HepG2 (cell line): ENCODE results near the gene FCHO1. TPM values are rescaled to one million over a fixed set of nuclear protein-coding genes. Genes with fewer than 3 reads are reported as not detected.

Experiments used
- CEBPG ChIP-seq: IDR thresholded peaks from 2 replicates; pipeline ENCODE4 v1.6.1; 2016
- ETV5 ChIP-seq: IDR thresholded peaks from 2 replicates; pipeline ENCODE4 v1.6.1; 2018; ENCODE audit warnings: missing biosample characterization, missing genetic modification reagents, inconsistent platforms, borderline replicate concordance
- NFKB2 ChIP-seq: sonication (generic); formaldehyde crosslinking; IDR thresholded peaks from 2 replicates; pipeline ENCODE4 v1.4.0; 2020; ENCODE audit warnings: missing genetic modification reagents, borderline replicate concordance
- RELA ChIP-seq: sonication (generic); formaldehyde crosslinking; IDR thresholded peaks from 2 replicates; pipeline ENCODE4 v1.4.0; 2020; ENCODE audit warnings: missing genetic modification reagents
- SIN3B ChIP-seq: fragments of 150-350 bp; IDR thresholded peaks from 2 replicates; pipeline ENCODE4 v1.6.1; 2014; ENCODE audit warnings: low read length
- WIZ ChIP-seq: sonication (generic); formaldehyde crosslinking; IDR thresholded peaks from 2 replicates; pipeline ENCODE4 v1.5.1; 2020; ENCODE audit warnings: mild to moderate bottlenecking, missing genetic modification reagents
- ZNF263 ChIP-seq: sonication (generic); formaldehyde crosslinking; IDR thresholded peaks from 2 replicates; pipeline ENCODE4 v1.4.0; 2020; ENCODE audit warnings: missing genetic modification reagents
- ZNF878 ChIP-seq: sonication (generic); formaldehyde crosslinking; IDR thresholded peaks from 2 replicates; pipeline ENCODE4 v1.8.1; 2023; ENCODE audit warnings: mild to moderate bottlenecking, missing genetic modification reagents, moderate library complexity
- ZNF879 ChIP-seq: sonication (generic); formaldehyde crosslinking; IDR thresholded peaks from 2 replicates; pipeline ENCODE4 v1.8.1; 2023; ENCODE audit warnings: missing genetic modification reagents
- ZSCAN20 ChIP-seq: sonication (generic); formaldehyde crosslinking; IDR thresholded peaks from 2 replicates; pipeline ENCODE4 v1.4.0; 2020; ENCODE audit warnings: missing genetic modification reagents, mild to moderate bottlenecking, borderline replicate concordance
- polyA plus RNA-seq, 8 experiments: library from polyadenylated mRNA; depleted of rRNA in 3 of 8; stranded (reverse) in 7 of 8; unstranded in 1 of 8; fragments of >200 nt; fragmentation: Illumina TruSeq in 4 of 8; extraction: Trizol in 4 of 8; gene quantifications; 2 replicates each; pipeline versions ENCODE4 v1.2.1 to v1.2.3, GENCODE V29; 2011 to 2016; ENCODE audit warnings: low read depth in 4 of 8, missing spikeins in 1 of 8, mixed read lengths in 1 of 8; ENCODE audit not compliant: insufficient read depth in 1 of 8
- total RNA-seq, 5 experiments: library from RNA; depleted of rRNA; stranded (reverse); fragments of >200 nt; fragmentation: Illumina TruSeq; extraction: Trizol; gene quantifications; 2 replicates each; pipeline ENCODE4 v1.2.3, GENCODE V29; 2016; ENCODE audit warnings: low read depth in 1 of 5
- TF ChIP-seq, protein P1 (sequence below): sonication (generic); formaldehyde crosslinking; IDR thresholded peaks from 2 replicates; pipeline ENCODE4 v1.5.0; 2020; ENCODE audit warnings: missing genetic modification reagents
- TF ChIP-seq, protein P2 (sequence below): sonication (generic); formaldehyde crosslinking; conservative IDR thresholded peaks from 2 replicates; pipeline ENCODE4 v1.5.0; 2020; ENCODE audit warnings: missing genetic modification reagents
- TF ChIP-seq, protein P3 (sequence below): sonication (generic); formaldehyde crosslinking; IDR thresholded peaks from 2 replicates; pipeline ENCODE4 v1.4.0; 2020; ENCODE audit warnings: missing genetic modification reagents
- TF ChIP-seq, protein P4 (sequence below): sonication (generic); formaldehyde crosslinking; IDR thresholded peaks from 2 replicates; pipeline ENCODE4 v1.4.0; 2020; ENCODE audit warnings: missing genetic modification reagents
- TF ChIP-seq, protein P5 (sequence below): IDR thresholded peaks from 2 replicates; pipeline ENCODE4 v1.6.1; 2016; ENCODE audit warnings: missing compliant biosample characterization, missing genetic modification reagents, borderline replicate concordance

FCHO1 gene
- total and polyA plus RNA-seq, 2 of the 13 experiments (the other 11 are each of a cell fraction or from before 2014, with no cell fraction given): 1.3 to 3.1 TPM

DNA sequence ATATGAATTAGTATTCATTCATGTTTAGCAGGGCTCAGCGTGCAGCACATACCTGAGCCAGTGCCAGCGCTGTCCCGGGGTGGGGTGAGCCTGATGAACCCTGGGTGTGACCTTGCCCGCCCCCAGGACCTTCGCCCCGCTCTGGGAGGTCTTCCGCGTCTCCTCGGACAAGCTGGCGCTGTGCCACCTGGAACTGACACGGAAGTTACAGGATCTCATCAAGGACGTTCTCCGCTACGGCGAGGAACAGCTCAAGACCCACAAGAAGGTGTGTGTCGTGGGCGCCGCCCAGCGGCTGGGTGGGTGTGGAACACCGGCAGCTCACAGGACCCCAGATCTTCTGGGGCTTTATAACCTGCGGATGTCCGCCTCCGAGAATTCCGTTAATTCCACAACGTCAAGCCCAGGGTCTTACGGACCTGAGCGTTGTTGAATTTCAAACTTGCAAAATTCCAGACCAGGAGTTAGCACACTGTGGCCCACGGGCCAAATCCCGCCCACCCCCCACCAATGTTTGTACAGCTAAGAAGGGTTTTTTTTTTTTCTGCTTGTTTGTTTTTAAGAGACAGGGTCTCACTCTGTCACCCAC is 15.4 kb downstream of the FCHO1 start (continued):
- TF ChIP-seq, protein P1, sequence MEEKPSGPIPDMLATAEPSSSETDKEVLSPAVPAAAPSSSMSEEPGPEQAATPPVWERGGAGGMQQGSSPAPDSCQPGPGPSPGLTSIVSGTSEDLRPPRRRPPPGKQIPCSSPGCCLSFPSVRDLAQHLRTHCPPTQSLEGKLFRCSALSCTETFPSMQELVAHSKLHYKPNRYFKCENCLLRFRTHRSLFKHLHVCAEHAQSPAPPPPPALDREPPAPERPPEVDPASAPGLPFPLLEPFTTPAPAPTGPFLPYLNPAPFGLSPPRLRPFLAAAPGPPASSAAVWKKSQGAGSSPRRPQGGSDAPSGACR (CRISPR knock-in tag): no peak
- TF ChIP-seq RELA (CRISPR knock-in tag) (no peak), ZSCAN20 (no peak), ZNF879 (CRISPR knock-in tag) (no peak), CEBPG (CRISPR knock-in tag) (0 out of 2 replicates have a peak, but pooled peaks have one; percentile 24), SIN3B (no peak), WIZ (CRISPR knock-in tag) (no peak), ETV5 (CRISPR knock-in tag) (peak; percentile 76), ZNF878 (CRISPR knock-in tag) (no peak), ZNF263 (CRISPR knock-in tag) (no peak), NFKB2 (peak; percentile 89; the same call in 1 of the 2 replicates)
- TF ChIP-seq, protein P2, sequence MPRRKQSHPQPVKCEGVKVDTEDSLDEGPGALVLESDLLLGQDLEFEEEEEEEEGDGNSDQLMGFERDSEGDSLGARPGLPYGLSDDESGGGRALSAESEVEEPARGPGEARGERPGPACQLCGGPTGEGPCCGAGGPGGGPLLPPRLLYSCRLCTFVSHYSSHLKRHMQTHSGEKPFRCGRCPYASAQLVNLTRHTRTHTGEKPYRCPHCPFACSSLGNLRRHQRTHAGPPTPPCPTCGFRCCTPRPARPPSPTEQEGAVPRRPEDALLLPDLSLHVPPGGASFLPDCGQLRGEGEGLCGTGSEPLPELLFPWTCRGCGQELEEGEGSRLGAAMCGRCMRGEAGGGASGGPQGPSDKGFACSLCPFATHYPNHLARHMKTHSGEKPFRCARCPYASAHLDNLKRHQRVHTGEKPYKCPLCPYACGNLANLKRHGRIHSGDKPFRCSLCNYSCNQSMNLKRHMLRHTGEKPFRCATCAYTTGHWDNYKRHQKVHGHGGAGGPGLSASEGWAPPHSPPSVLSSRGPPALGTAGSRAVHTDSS (CRISPR knock-in tag): no peak
- TF ChIP-seq, protein P3, sequence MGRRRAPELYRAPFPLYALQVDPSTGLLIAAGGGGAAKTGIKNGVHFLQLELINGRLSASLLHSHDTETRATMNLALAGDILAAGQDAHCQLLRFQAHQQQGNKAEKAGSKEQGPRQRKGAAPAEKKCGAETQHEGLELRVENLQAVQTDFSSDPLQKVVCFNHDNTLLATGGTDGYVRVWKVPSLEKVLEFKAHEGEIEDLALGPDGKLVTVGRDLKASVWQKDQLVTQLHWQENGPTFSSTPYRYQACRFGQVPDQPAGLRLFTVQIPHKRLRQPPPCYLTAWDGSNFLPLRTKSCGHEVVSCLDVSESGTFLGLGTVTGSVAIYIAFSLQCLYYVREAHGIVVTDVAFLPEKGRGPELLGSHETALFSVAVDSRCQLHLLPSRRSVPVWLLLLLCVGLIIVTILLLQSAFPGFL (CRISPR knock-in tag): no peak
- TF ChIP-seq, protein P4, sequence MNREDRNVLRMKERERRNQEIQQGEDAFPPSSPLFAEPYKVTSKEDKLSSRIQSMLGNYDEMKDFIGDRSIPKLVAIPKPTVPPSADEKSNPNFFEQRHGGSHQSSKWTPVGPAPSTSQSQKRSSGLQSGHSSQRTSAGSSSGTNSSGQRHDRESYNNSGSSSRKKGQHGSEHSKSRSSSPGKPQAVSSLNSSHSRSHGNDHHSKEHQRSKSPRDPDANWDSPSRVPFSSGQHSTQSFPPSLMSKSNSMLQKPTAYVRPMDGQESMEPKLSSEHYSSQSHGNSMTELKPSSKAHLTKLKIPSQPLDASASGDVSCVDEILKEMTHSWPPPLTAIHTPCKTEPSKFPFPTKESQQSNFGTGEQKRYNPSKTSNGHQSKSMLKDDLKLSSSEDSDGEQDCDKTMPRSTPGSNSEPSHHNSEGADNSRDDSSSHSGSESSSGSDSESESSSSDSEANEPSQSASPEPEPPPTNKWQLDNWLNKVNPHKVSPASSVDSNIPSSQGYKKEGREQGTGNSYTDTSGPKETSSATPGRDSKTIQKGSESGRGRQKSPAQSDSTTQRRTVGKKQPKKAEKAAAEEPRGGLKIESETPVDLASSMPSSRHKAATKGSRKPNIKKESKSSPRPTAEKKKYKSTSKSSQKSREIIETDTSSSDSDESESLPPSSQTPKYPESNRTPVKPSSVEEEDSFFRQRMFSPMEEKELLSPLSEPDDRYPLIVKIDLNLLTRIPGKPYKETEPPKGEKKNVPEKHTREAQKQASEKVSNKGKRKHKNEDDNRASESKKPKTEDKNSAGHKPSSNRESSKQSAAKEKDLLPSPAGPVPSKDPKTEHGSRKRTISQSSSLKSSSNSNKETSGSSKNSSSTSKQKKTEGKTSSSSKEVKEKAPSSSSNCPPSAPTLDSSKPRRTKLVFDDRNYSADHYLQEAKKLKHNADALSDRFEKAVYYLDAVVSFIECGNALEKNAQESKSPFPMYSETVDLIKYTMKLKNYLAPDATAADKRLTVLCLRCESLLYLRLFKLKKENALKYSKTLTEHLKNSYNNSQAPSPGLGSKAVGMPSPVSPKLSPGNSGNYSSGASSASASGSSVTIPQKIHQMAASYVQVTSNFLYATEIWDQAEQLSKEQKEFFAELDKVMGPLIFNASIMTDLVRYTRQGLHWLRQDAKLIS (CRISPR knock-in tag): no peak
- TF ChIP-seq, protein P5, sequence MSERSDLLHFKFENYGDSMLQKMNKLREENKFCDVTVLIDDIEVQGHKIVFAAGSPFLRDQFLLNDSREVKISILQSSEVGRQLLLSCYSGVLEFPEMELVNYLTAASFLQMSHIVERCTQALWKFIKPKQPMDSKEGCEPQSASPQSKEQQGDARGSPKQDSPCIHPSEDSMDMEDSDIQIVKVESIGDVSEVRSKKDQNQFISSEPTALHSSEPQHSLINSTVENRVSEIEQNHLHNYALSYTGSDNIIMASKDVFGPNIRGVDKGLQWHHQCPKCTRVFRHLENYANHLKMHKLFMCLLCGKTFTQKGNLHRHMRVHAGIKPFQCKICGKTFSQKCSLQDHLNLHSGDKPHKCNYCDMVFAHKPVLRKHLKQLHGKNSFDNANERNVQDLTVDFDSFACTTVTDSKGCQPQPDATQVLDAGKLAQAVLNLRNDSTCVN: peak; percentile 47; the same call in 1 of the 2 replicates
